NT2/D1 (cell line): ENCODE results near the gene NOL12.

Experiments
- SUZ12 ChIP-seq: IDR thresholded peaks from 2 replicates; pipeline ENCODE4 v1.6.1; 2011; ENCODE audit not compliant: insufficient read length, insufficient read depth; ENCODE audit errors: extremely low read depth
- ZNF274 ChIP-seq: IDR thresholded peaks from 2 replicates; pipeline ENCODE4 v1.6.1; 2011; ENCODE audit warnings: mild to moderate bottlenecking, low read depth, low read length

- no peak for TF ChIP-seq SUZ12
- no peak for TF ChIP-seq ZNF274
These were observed 9.2 kb upstream of the NOL12 start for GRCh38 chr22:37676736-37677492.
